ENCODE data around the gene E2F7.

- TF ChIP-seq EZH2 (IDR thresholded peaks at IDR 0.05; ENCODE audit: borderline replicate concordance, low read length): no peak
- no peak for TF ChIP-seq CTCF (conservative IDR thresholded peaks at IDR 0.05 in 1 of 2, IDR thresholded peaks at IDR 0.05 in 1 of 2; ENCODE audit: extremely low read depth in 1 of 2, insufficient read depth in 1 of 2, low read depth in 1 of 2, low read length in 2 of 2)
These were observed 30.1 kb downstream of the E2F7 start for GRCh38 chr12:77035226-77035625.

Measured in mammary epithelial cell (primary cell).